Activated CD8-positive, alpha-beta memory T cell treated with anti-CD3 and anti-CD28 coated beads, Interleukin-2, amount 10 ng/mL, durations not matched to agents 7 days and 5 days (primary cell): ENCODE data around the gene GRIK2. TPM values are rescaled to one million over a fixed set of nuclear protein-coding genes. Genes with fewer than 3 reads are reported as not detected.

Source experiments
- ATAC-seq: fragments of 150-1000 bp; cut with Tn5 transposase; one replicate; pipeline ENCODE4 v1.10.0; 2021; ENCODE audit warnings: moderate library complexity
- CTCF ChIA-PET: fragments of 350-600 bp; sonication (Branson Sonifier 250); formaldehyde crosslinking; loops from one replicate; lab custom pipeline; 2021; ENCODE audit warnings: antibody characterized with exemption; lab: Charles Lee
- DNase-seq: peaks from one replicate; pipeline ENCODE4 v3.0.0-alpha.2; 2020
- H3K27ac Mint-ChIP-seq: one replicate; pipeline ENCODE4 v1.8.0; 2021; ENCODE audit warnings: mild to moderate bottlenecking, mixed read lengths
- H3K27me3 Mint-ChIP-seq: one replicate; pipeline ENCODE4 v1.8.0; 2021; ENCODE audit warnings: mixed read lengths
- H3K36me3 Mint-ChIP-seq: one replicate; pipeline ENCODE4 v1.8.0; 2021; ENCODE audit warnings: mild to moderate bottlenecking, mixed read lengths
- H3K4me1 Mint-ChIP-seq: one replicate; pipeline ENCODE4 v1.8.0; 2021; ENCODE audit warnings: mixed read lengths
- H3K4me3 Mint-ChIP-seq: one replicate; pipeline ENCODE4 v1.8.0; 2021; ENCODE audit warnings: mild to moderate bottlenecking, moderate library complexity, mixed read lengths
- H3K9me3 Mint-ChIP-seq: one replicate; pipeline ENCODE4 v1.8.0; 2022; ENCODE audit warnings: low read depth, mixed read lengths
- total RNA-seq, 2 experiments: library from RNA; stranded (reverse); gene quantifications; one replicate each; pipeline ENCODE4 v1.2.3, GENCODE V29; 2021

The GRIK2 gene
- total RNA-seq, 2 experiments from 2014 or later: not detected

GRCh38 chr6:102022281-102022680, 628.8 kb downstream of the GRIK2 start:
- Mint-ChIP-seq H3K27me3 (no peaks in the 10 kb centered on the region), H3K27ac (no peak overlapping the region), H3K9me3 (no peaks in the 10 kb centered on the region), H3K36me3 (no peaks in the 10 kb centered on the region), H3K4me1 (no peaks in the 10 kb centered on the region), H3K4me3 (no peak overlapping the region)
- ATAC-seq: no peak
- CTCF ChIA-PET: no interaction called here
- DNase-seq: no peak

GRCh38 chr6:102022803-102023202, 629.3 kb downstream of the GRIK2 start:
- Mint-ChIP-seq H3K9me3 (no peaks in the 10 kb centered on the region), H3K36me3 (no peaks in the 10 kb centered on the region), H3K4me1 (no peaks in the 10 kb centered on the region), H3K27ac (no peak overlapping the region), H3K27me3 (no peaks in the 10 kb centered on the region), H3K4me3 (no peak overlapping the region)
- CTCF ChIA-PET: no interaction called here
- DNase-seq: no peak
- ATAC-seq: no peak

DNA sequence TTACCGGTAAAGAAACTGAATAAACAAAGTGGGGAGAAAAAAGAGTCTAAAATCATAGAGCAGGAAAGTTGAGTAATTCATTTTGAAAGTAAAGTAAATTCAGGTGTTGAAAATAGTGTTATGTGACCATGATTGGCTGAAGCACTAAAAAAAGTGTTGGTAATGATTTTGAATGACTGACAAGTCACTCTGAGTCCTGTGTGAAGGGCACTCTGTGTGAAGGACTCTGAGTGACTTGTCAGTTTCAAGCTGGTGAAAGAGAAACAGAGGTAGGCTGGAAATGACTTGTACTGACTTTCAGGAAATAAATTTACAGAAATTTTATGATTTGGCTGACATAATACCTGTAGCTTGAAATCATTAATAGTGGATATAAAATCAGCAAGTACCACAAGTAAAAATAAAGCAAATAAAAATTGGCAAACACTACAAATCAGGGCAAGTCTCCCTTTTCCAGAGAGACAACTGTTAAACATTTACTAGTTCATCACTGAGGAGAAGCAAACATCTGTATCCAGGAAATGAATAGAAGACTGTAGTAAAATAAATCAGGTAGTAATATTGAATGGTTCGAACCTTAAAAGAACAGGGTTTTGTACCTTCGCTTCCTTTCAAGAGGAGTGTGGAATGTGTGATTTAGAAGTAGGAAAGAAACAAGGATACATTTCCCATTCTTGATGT, 630.6 kb downstream of the GRIK2 start:
- no peaks in the 10 kb centered on the region for H3K9me3 Mint-ChIP-seq
- H3K27ac Mint-ChIP-seq: no peak overlapping the region
- ATAC-seq (no peak), DNase-seq (no peak)
- CTCF ChIA-PET: no interaction called here
- no peak overlapping the region for H3K4me3 Mint-ChIP-seq
- no peaks in the 10 kb centered on the region for H3K27me3 Mint-ChIP-seq
- H3K36me3 Mint-ChIP-seq: no peaks in the 10 kb centered on the region
- H3K4me1 Mint-ChIP-seq: no peaks in the 10 kb centered on the region

DNA sequence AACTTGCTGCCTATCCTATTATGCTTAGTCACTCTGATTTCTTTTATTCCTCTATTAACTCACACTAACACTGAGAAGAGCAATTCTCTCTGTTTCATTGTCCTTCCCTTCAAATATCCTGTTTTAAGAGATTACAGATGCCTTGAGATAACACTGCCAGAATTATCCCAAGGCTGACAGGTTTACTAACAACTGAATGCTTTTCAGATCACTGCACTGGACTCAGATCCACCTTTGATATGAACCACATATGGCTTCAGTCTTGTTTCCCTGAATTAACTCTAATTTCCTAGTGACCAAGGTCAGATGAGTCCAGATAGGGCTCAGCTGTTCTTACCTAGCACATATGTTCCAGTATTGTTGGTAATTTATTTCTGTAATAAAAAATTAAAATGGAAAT, 633.1 kb downstream of the GRIK2 start:
- ATAC-seq: no peak

DNA sequence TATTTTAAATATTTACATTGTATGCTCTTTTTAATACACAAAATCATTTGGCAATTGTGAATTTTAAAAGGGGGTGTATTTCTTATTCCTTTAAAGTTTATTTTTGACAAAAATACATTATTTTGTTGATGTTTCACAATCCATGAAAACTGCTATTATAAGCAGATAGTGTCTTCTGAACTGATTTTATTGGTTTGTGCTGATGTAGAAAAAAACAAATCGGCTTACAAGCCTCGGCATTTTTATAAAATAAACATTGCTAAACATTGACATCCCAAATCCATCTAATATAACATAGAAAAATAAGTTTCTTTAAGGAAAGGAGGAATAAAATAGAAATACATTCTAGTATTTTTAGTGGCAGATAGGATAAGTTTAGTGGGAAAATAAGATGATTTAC, 634.7 kb downstream of the GRIK2 start:
- DNase-seq: no peak
- Mint-ChIP-seq H3K27ac (no peak overlapping the region), H3K9me3 (peaks cover 3% of the 10 kb centered on the region), H3K36me3 (no peaks in the 10 kb centered on the region), H3K4me1 (no peaks in the 10 kb centered on the region), H3K27me3 (no peaks in the 10 kb centered on the region), H3K4me3 (no peak overlapping the region)
- CTCF ChIA-PET: no interaction called here
- ATAC-seq: no peak

More for the DNA sequence above, 633.1 kb downstream of the GRIK2 start:
- H3K36me3 Mint-ChIP-seq: no peaks in the 10 kb centered on the region
- peaks cover 3% of the 10 kb centered on the region for H3K9me3 Mint-ChIP-seq
- H3K27me3 Mint-ChIP-seq: no peaks in the 10 kb centered on the region
- H3K4me1 Mint-ChIP-seq: no peaks in the 10 kb centered on the region
- CTCF ChIA-PET: no interaction called here
- no peak overlapping the region for H3K27ac Mint-ChIP-seq
- no peak for DNase-seq
- no peak overlapping the region for H3K4me3 Mint-ChIP-seq

GRCh38 chr6:102038964-102039363, 645.5 kb downstream of the GRIK2 start:
- no peak overlapping the region for H3K4me3 Mint-ChIP-seq
- CTCF ChIA-PET: no interaction called here
- no peak for ATAC-seq
- H3K4me1 Mint-ChIP-seq: no peaks in the 10 kb centered on the region
- H3K27ac Mint-ChIP-seq: no peak overlapping the region
- H3K9me3 Mint-ChIP-seq: peaks cover 4% of the 10 kb centered on the region
- no peak for DNase-seq
- H3K27me3 Mint-ChIP-seq: no peaks in the 10 kb centered on the region
- H3K36me3 Mint-ChIP-seq: no peaks in the 10 kb centered on the region

GRCh38 chr6:102039441-102039840, 645.9 kb downstream of the GRIK2 start:
- H3K4me1 Mint-ChIP-seq: no peaks in the 10 kb centered on the region
- CTCF ChIA-PET: no interaction called here
- no peak for ATAC-seq

DNA sequence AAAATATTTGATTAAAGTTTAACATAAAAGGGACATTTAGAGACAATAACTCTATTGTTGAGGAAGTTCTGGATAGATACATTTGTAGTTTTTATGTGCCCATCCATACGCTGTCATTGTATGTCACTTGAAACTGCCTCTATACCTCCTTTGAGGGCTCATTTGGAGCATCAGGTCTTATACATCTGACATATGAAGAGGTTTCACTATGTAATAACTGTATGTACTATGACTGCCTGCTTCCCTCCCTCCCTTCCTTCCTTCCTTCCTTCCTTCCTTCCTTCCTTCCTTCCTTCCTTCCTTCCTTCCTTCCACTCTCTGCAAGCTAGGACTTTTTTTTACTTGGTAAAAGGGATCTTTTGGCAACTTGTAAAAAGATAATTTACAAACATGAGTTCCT, 657.5 kb downstream of the GRIK2 start:
- no peak overlapping the region for H3K27ac Mint-ChIP-seq
- ATAC-seq (no peak), DNase-seq (no peak)
- H3K27me3 Mint-ChIP-seq: no peaks in the 10 kb centered on the region
- H3K4me3 Mint-ChIP-seq: no peak overlapping the region
- H3K9me3 Mint-ChIP-seq: no peaks in the 10 kb centered on the region
- no peaks in the 10 kb centered on the region for H3K4me1 Mint-ChIP-seq
- CTCF ChIA-PET: no interaction called here
- H3K36me3 Mint-ChIP-seq: no peaks in the 10 kb centered on the region

More at GRCh38 chr6:102039441-102039840, 645.9 kb downstream of the GRIK2 start:
- Mint-ChIP-seq H3K27me3 (no peaks in the 10 kb centered on the region), H3K36me3 (no peaks in the 10 kb centered on the region), H3K27ac (no peak overlapping the region), H3K4me3 (no peak overlapping the region), H3K9me3 (peaks cover 4% of the 10 kb centered on the region)
- no peak for DNase-seq

DNA sequence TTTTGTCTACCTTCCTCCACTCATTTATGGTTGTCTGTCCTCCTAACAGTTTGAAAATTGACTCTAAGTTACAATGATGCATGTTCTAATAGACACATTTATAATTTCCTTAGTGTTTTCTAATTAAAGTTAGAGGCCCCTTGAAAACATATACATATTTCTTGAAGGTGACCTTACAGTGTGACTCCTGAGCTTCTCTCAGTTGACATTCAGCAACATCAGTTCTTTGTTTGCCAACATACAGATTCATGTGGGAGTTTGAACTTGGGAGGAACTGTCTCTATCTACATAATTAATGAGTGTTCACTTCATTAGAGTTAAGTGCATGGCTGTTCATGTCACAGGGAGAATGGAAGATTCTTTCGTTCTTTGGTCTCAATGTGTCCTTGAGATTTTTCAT, 658.2 kb downstream of the GRIK2 start:
- H3K9me3 Mint-ChIP-seq: no peaks in the 10 kb centered on the region
- H3K27ac Mint-ChIP-seq: no peak overlapping the region
- H3K4me1 Mint-ChIP-seq: no peaks in the 10 kb centered on the region
- ATAC-seq (no peak), DNase-seq (no peak)
- no peak overlapping the region for H3K4me3 Mint-ChIP-seq
- CTCF ChIA-PET: no interaction called here
- no peaks in the 10 kb centered on the region for H3K36me3 Mint-ChIP-seq
- no peaks in the 10 kb centered on the region for H3K27me3 Mint-ChIP-seq

- ATAC-seq (no peak), DNase-seq (no peak)
- H3K36me3 Mint-ChIP-seq: no peaks in the 10 kb centered on the region
- no peak overlapping the region for H3K4me3 Mint-ChIP-seq
- peaks cover 3% of the 10 kb centered on the region for H3K9me3 Mint-ChIP-seq
- CTCF ChIA-PET: no interaction called here
- no peaks in the 10 kb centered on the region for H3K27me3 Mint-ChIP-seq
- H3K4me1 Mint-ChIP-seq: no peaks in the 10 kb centered on the region
- no peak overlapping the region for H3K27ac Mint-ChIP-seq
Observed at GRCh38 chr6:102064142-102064541, 670.6 kb downstream of the GRIK2 start.

GRCh38 chr6:102066301-102066700, 672.8 kb downstream of the GRIK2 start:
- Mint-ChIP-seq H3K36me3 (no peaks in the 10 kb centered on the region), H3K27ac (no peak overlapping the region)
- ATAC-seq: no peak

DNA sequence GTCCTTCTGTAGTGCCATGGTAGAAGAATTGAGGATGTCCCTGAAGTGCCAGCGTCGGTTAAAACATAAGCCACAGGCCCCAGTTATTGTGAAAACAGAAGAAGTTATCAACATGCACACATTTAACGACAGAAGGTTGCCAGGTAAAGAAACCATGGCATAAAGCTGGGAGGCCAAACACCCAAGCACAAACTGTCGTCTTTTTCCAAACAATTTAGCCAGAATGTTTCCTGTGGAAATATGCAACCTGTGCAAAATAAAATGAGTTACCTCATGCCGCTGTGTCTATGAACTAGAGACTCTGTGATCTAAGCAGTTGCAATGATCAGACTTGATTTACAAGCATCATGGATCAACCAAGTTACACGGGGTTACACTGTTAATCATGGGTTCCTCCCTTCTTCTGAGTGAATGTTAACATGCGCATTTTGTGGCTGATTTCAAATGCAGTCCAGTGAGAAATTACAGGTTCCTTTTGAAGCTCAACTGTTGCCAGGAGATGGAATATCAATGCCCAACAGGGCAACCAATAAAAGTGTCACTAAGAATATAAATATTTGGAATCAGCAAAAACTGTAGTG, 674.9 kb downstream of the GRIK2 start:
- H3K27ac Mint-ChIP-seq: no peak overlapping the region
- H3K36me3 Mint-ChIP-seq: no peaks in the 10 kb centered on the region
- peaks cover 5% of the 10 kb centered on the region for H3K9me3 Mint-ChIP-seq
- H3K4me3 Mint-ChIP-seq: no peak overlapping the region
- no peaks in the 10 kb centered on the region for H3K27me3 Mint-ChIP-seq
- DNase-seq (no peak), ATAC-seq (no peak)
- H3K4me1 Mint-ChIP-seq: no peaks in the 10 kb centered on the region
- CTCF ChIA-PET: no interaction called here

More at GRCh38 chr6:102066301-102066700, 672.8 kb downstream of the GRIK2 start:
- Mint-ChIP-seq H3K27me3 (no peaks in the 10 kb centered on the region), H3K4me1 (no peaks in the 10 kb centered on the region), H3K4me3 (no peak overlapping the region), H3K9me3 (peaks cover 3% of the 10 kb centered on the region)
- DNase-seq: no peak
- CTCF ChIA-PET: no interaction called here

DNA sequence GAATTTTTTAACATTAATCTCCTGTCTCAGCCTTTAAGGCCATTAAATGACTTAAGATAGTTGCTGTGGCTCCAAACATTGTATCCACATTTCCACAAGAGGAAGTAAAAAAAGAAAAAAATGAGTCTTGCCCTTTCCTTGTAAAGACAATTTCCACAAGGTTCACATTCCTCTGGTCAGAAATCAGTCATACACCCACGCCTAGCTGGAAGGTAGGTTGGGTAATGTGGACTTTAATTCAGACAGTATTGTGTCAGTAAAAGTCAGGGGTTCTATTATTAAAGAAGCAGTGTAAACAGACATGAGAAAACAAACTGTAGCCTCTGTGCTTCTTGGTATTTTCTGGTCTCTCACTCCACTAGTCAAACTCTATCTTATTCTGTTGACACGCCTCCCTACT, 682.0 kb downstream of the GRIK2 start:
- no peak for ATAC-seq
- no peaks in the 10 kb centered on the region for H3K27me3 Mint-ChIP-seq
- H3K4me3 Mint-ChIP-seq: no peak overlapping the region
- no peaks in the 10 kb centered on the region for H3K4me1 Mint-ChIP-seq
- H3K9me3 Mint-ChIP-seq: peaks cover 4% of the 10 kb centered on the region
- no peaks in the 10 kb centered on the region for H3K36me3 Mint-ChIP-seq
- H3K27ac Mint-ChIP-seq: no peak overlapping the region
- CTCF ChIA-PET: no interaction called here
- DNase-seq: no peak

DNA sequence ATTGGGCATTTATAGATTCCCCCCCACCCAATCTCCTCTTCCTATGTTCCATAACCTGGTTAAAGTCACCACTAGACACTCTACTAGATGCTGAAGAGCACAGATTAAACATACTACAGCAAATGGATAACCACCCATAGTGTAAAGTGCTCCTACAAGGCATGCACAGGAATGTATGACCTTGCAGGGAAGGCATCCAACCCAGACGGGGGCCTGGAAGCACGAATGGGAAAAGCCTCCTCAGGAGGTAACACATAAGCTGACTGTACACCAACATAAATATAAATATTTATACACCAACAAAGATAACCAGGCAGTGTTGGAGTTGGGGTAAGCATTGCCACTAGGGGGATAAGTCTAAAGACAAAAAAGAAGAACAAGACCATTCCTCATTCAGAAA, 691.7 kb downstream of the GRIK2 start:
- Mint-ChIP-seq H3K4me1 (no peaks in the 10 kb centered on the region), H3K27me3 (no peaks in the 10 kb centered on the region), H3K27ac (no peak overlapping the region), H3K9me3 (peaks cover 8% of the 10 kb centered on the region), H3K36me3 (no peaks in the 10 kb centered on the region), H3K4me3 (no peak overlapping the region)
- ATAC-seq (no peak), DNase-seq (no peak)
- CTCF ChIA-PET: no interaction called here
